ENCODE data around the gene SLC2A4. TPM values are rescaled to one million over a fixed set of nuclear protein-coding genes. Genes with fewer than 3 reads are reported as not detected.
A peak's percentile ranks its signal among the peaks of the same experiment; 100 is the strongest.
"Not testable (repeated sequence)": the region's sequence is repeated elsewhere in the genome, so short reads cannot be mapped to it uniquely, and the experiment has no call there.

Gene SLC2A4
- total RNA-seq, 1 donor from 2014 or later, result 34.4 TPM

GRCh38 chr17:7329374-7329996, 48.0 kb downstream of the SLC2A4 start:
- peaks cover 19 to 24% (median 20%) of the 10 kb centered on the region in 3 donors for H3K36me3 ChIP-seq (ENCODE audit: control insufficient read depth in 3 of 3, insufficient read depth in 3 of 3, low read length in 3 of 3)
- H3K9me3 ChIP-seq (ENCODE audit: control insufficient read depth in 3 of 3, low read length in 3 of 3), result no peaks in the 10 kb centered on the region
- H3K4me3 ChIP-seq (ENCODE audit: low read length in 3 of 3), result peak overlapping the region; percentile 97 to 100 (median 99)
- peaks cover 0 to 16% (median 1%) of the 10 kb centered on the region in 3 donors for H3K27me3 ChIP-seq (ENCODE audit: control insufficient read depth in 3 of 3, insufficient read depth in 3 of 3, low read length in 3 of 3)
- H3K9ac ChIP-seq (ENCODE audit: low read depth in 1 of 3, low read length in 3 of 3), result peak overlapping the region; percentile 78 to 91 (median 83)
- H3K27ac ChIP-seq (ENCODE audit: low read depth, low read length), result peak overlapping the region; percentile 88
- peaks cover 25 to 29% (median 27%) of the 10 kb centered on the region in 3 donors for H3K4me1 ChIP-seq (ENCODE audit: control insufficient read depth in 3 of 3, insufficient read depth in 3 of 3, low read length in 3 of 3)

DNA sequence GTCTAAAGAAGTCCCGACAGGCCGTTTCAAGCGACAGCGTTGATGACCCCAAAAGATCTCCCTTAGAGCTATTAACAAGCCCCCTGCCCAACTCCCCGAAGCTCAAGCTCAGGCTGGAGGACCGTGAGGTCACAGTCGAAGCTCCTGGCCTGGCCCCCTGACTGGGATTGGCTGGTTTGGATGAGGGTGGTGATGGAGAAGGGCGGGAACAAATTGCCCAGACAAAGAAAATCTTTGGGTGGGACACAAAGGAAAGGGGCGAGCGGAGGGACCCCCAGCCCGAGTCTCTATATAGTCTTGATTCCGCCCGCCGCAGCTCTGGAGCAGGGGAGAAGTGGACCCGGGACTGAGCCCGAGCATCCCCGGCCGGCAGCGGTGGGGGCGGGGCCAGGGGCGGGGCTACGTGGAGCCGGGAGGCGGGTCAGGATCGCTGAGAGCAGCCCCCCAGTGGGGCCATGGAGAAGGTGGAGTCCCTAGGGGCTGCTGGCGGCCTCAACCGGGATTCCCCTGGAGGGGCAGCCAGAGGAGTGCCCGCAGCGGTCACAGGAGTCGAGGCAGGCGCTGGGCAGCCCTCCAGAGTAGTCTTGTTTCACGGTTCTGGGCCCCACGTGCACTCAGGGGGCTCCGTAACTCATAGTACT, 48.6 kb downstream of the SLC2A4 start:
- H3K27ac ChIP-seq (ENCODE audit: low read depth, low read length), result peak overlapping the region; percentile 88
- H3K36me3 ChIP-seq (ENCODE audit: control insufficient read depth in 3 of 3, insufficient read depth in 3 of 3, low read length in 3 of 3), result peaks cover 13 to 19% (median 15%) of the 10 kb centered on the region in 3 donors
- peaks cover 5 to 22% (median 5%) of the 10 kb centered on the region in 3 donors for H3K27me3 ChIP-seq (ENCODE audit: control insufficient read depth in 3 of 3, insufficient read depth in 3 of 3, low read length in 3 of 3)
- H3K4me3 ChIP-seq (ENCODE audit: low read length in 3 of 3), result peak overlapping the region; percentile 97 to 100 (median 99)
- H3K9me3 ChIP-seq (ENCODE audit: control insufficient read depth in 3 of 3, low read length in 3 of 3), result no peaks in the 10 kb centered on the region
- H3K9ac ChIP-seq (ENCODE audit: low read depth in 1 of 3, low read length in 3 of 3), result peak overlapping the region; percentile 78 to 91 (median 83)
- peaks cover 25 to 29% (median 27%) of the 10 kb centered on the region in 3 donors for H3K4me1 ChIP-seq (ENCODE audit: control insufficient read depth in 3 of 3, insufficient read depth in 3 of 3, low read length in 3 of 3)

DNA sequence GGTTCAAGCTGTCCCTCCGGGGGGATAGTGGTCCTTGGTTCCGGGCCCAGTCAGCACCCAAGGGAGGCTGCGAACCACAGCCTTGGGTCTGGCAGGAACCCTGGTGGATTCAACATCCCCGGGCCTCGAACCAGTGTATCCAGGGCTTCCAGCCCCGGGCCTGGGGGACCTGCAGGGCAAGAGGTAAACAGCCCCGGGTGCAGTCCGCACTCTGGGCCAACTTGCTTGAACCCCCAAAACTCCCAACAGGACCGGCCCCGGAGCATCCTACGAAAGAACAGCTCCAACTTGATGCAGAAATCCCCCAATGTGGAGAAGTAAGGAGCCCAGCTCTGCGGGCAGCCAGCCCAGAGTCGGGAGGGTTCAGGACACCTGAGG, 49.1 kb downstream of the SLC2A4 start:
- Histone ChIP-seq H3K4me3 (ENCODE audit: low read length in 3 of 3) (peak overlapping the region; percentile 58 to 100 (median 97)), H3K27me3 (ENCODE audit: control insufficient read depth in 3 of 3, insufficient read depth in 3 of 3, low read length in 3 of 3) (peaks cover 9 to 27% (median 10%) of the 10 kb centered on the region in 3 donors), H3K9ac (ENCODE audit: low read depth in 1 of 3, low read length in 3 of 3) (peak overlapping the region in 2 of 3 donors; percentile 53 to 60), H3K4me1 (ENCODE audit: control insufficient read depth in 3 of 3, insufficient read depth in 3 of 3, low read length in 3 of 3) (peaks cover 25 to 29% (median 27%) of the 10 kb centered on the region in 3 donors), H3K36me3 (ENCODE audit: control insufficient read depth in 3 of 3, insufficient read depth in 3 of 3, low read length in 3 of 3) (peaks cover 10 to 15% (median 12%) of the 10 kb centered on the region in 3 donors), H3K27ac (ENCODE audit: low read depth, low read length) (peak overlapping the region; percentile 88), H3K9me3 (ENCODE audit: control insufficient read depth in 3 of 3, low read length in 3 of 3) (no peaks in the 10 kb centered on the region)

DNA sequence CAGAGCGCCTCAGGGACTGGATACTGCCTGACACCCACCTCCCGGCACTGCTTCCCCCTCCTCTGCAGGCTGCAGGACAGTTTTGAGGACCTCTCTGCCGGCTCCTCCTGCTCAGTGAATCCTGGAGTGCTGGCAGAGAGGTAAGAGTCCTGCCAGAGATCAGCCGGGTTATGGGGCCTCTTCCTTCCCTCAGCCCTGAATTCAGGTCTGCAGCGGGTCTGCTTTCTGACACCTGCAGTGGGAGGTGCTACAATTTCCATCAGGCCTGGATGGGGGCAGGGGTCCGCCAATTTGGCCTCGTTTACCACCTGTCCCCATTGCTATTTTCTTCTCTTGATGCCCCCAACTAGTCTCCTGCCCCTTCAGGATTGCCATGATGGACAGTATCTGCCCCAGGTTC, 50.6 kb downstream of the SLC2A4 start:
- Histone ChIP-seq H3K36me3 (ENCODE audit: control insufficient read depth in 3 of 3, insufficient read depth in 3 of 3, low read length in 3 of 3) (peaks cover 0 to 1% (median 0%) of the 10 kb centered on the region in 3 donors), H3K9ac (ENCODE audit: low read depth in 1 of 3, low read length in 3 of 3) (no peak overlapping the region), H3K4me1 (ENCODE audit: control insufficient read depth in 3 of 3, insufficient read depth in 3 of 3, low read length in 3 of 3) (peaks cover 25 to 29% (median 25%) of the 10 kb centered on the region in 3 donors), H3K4me3 (ENCODE audit: low read length in 3 of 3) (no peak overlapping the region), H3K27ac (ENCODE audit: low read depth, low read length) (no peak overlapping the region), H3K9me3 (ENCODE audit: control insufficient read depth in 3 of 3, low read length in 3 of 3) (no peaks in the 10 kb centered on the region), H3K27me3 (ENCODE audit: control insufficient read depth in 3 of 3, insufficient read depth in 3 of 3, low read length in 3 of 3) (peaks cover 21 to 42% (median 21%) of the 10 kb centered on the region in 3 donors)

- Histone ChIP-seq H3K27me3 (ENCODE audit: control insufficient read depth in 3 of 3, insufficient read depth in 3 of 3, low read length in 3 of 3) (peaks cover 24 to 44% (median 26%) of the 10 kb centered on the region in 3 donors), H3K4me1 (ENCODE audit: control insufficient read depth in 3 of 3, insufficient read depth in 3 of 3, low read length in 3 of 3) (peaks cover 22 to 25% (median 23%) of the 10 kb centered on the region in 3 donors)
- H3K9ac ChIP-seq (ENCODE audit: low read depth in 1 of 3, low read length in 3 of 3); H3K9me3 ChIP-seq (ENCODE audit: control insufficient read depth in 3 of 3, low read length in 3 of 3); H3K27ac ChIP-seq (ENCODE audit: low read depth, low read length); H3K36me3 ChIP-seq (ENCODE audit: control insufficient read depth in 3 of 3, insufficient read depth in 3 of 3, low read length in 3 of 3); H3K4me3 ChIP-seq (ENCODE audit: low read length in 3 of 3): not testable (repeated sequence)
Observed at GRCh38 chr17:7332600-7333069, 51.1 kb downstream of the SLC2A4 start.

DNA sequence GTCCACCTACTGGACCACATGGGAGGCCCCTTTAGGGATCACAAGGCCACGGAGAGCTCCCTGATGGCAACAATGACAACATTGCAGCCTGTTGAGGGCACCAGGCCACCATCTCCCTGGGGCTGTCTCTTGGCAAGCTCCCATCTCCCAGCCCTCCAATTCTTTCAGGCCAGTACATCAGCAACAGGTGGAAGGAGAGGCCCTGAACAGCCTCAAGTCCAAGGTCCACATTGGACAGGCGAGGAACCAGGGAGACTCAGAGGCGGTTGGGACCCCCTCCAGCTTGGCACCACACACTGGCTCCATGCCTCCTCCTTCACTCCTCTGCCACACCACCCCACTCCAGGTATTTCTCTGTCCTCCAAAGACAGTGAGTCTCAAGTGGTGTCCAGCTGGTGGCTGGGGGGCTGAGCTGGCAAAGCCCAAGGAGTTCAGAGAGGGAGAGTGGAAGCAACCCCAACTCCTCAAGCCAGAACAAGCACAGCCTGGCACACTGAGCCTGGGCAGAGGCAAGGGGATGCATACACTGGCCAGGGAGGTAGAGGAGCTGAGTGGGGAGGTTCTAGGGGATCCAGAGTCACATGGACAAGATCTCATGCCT, 53.5 kb downstream of the SLC2A4 start:
- H3K27ac ChIP-seq (ENCODE audit: low read depth, low read length), result no peak overlapping the region
- H3K4me1 ChIP-seq (ENCODE audit: control insufficient read depth in 3 of 3, insufficient read depth in 3 of 3, low read length in 3 of 3), result peaks cover 5 to 7% (median 6%) of the 10 kb centered on the region in 3 donors
- peaks cover 26 to 44% (median 33%) of the 10 kb centered on the region in 3 donors for H3K27me3 ChIP-seq (ENCODE audit: control insufficient read depth in 3 of 3, insufficient read depth in 3 of 3, low read length in 3 of 3)
- H3K36me3 ChIP-seq (ENCODE audit: control insufficient read depth in 3 of 3, insufficient read depth in 3 of 3, low read length in 3 of 3), result no peaks in the 10 kb centered on the region
- no peak overlapping the region for H3K4me3 ChIP-seq (ENCODE audit: low read length in 3 of 3)
- no peak overlapping the region for H3K9ac ChIP-seq (ENCODE audit: low read depth in 1 of 3, low read length in 3 of 3)
- no peaks in the 10 kb centered on the region for H3K9me3 ChIP-seq (ENCODE audit: control insufficient read depth in 3 of 3, low read length in 3 of 3)

GRCh38 chr17:7335765-7336164, 54.2 kb downstream of the SLC2A4 start:
- not testable (repeated sequence) for H3K9ac ChIP-seq (ENCODE audit: low read depth in 1 of 3, low read length in 3 of 3); H3K36me3 ChIP-seq (ENCODE audit: control insufficient read depth in 3 of 3, insufficient read depth in 3 of 3, low read length in 3 of 3); H3K9me3 ChIP-seq (ENCODE audit: control insufficient read depth in 3 of 3, low read length in 3 of 3); H3K4me3 ChIP-seq (ENCODE audit: low read length in 3 of 3); H3K4me1 ChIP-seq (ENCODE audit: control insufficient read depth in 3 of 3, insufficient read depth in 3 of 3, low read length in 3 of 3); H3K27ac ChIP-seq (ENCODE audit: low read depth, low read length)
- H3K27me3 ChIP-seq (ENCODE audit: control insufficient read depth in 3 of 3, insufficient read depth in 3 of 3, low read length in 3 of 3), result peaks cover 26 to 47% (median 38%) of the 10 kb centered on the region in 3 donors

DNA sequence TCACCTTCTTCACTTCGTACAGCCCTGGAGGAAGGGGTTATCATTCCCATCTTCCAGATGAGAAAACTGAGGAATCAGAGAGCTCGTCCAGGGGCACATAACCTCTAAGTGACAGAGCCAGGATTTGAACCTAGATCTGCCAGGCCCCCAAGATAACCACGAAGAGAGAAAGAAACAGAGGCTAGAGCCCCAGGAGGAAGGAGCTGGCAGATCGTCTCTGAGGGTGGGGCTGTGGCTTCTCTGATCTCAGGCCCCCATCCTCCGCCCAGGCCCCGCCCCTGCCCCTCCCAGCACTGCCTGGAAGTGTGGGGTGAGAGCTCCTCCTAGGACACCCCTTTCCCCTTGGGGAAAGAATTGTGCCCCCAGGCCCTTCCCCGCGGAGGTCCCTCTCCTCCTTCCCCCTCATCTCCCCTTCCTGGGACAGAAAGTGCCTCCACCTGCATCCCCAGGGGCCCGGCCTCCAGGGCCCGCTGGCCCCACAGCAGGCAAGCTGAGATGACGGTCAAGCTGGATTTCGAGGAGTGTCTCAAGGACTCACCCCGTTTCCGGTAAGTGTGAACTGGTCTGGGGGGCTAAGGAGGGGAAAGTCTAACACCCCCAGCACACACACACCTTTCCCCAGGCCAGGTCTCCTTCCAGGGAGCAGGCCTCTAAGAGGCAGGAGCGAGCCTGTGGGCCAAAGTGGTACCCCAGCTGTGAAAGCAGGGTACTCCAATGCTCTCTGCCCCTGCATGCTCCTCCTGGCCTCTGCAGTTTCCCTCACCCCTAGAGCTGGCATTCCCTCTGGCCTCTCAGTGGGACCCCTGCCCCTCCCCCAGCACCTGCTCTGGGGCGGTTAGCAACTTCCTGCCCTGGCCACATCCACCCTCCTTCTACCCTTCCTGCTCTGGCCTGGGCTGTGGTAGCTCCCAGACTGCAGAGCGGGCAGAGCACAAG, 55.0 kb downstream of the SLC2A4 start, which contains the start of gene ACAP1:
TSS of gene ACAP1 (plus strand) at position 290 of the 936 bp plus-strand sequence. CDS start at position 496, 206 bp downstream.
- Histone ChIP-seq H3K4me1 (ENCODE audit: control insufficient read depth in 3 of 3, insufficient read depth in 3 of 3, low read length in 3 of 3) (no peaks in the 10 kb centered on the region), H3K9ac (ENCODE audit: low read depth in 1 of 3, low read length in 3 of 3) (peak within 1 kb of the TSS in 2 of 3 donors; percentile 1 to 23), H3K36me3 (ENCODE audit: control insufficient read depth in 3 of 3, insufficient read depth in 3 of 3, low read length in 3 of 3) (no peaks in the 10 kb centered on the region), H3K4me3 (ENCODE audit: low read length in 3 of 3) (peak within 1 kb of the TSS in 1 of 3 donors; percentile 20), H3K27ac (ENCODE audit: low read depth, low read length) (no peak within 1 kb of the TSS), H3K9me3 (ENCODE audit: control insufficient read depth in 3 of 3, low read length in 3 of 3) (no peaks in the 10 kb centered on the region), H3K27me3 (ENCODE audit: control insufficient read depth in 3 of 3, insufficient read depth in 3 of 3, low read length in 3 of 3) (peaks cover 28 to 49% (median 43%) of the 10 kb centered on the region in 3 donors)

DNA sequence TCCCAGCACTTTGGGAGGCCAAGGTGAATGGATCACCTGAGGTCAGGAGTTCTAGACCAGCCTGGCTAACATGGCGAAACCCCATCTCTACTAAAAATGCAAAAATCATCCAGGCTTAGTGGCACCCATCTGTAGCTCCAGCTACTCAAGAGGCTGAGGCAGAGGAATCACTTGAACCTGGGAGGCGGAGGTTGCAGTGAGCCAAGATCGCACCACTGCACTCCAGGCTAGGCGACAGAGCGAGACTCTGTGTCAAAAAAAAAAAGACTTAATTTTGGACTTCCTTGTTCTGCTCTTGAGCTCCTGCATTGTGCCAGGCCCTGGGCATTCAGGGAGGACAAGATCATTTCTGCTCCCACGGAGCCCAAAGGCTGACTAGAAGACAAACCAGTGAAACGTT, 56.1 kb downstream of the SLC2A4 start:
- not testable (repeated sequence) for H3K36me3 ChIP-seq (ENCODE audit: control insufficient read depth in 3 of 3, insufficient read depth in 3 of 3, low read length in 3 of 3); H3K4me3 ChIP-seq (ENCODE audit: low read length in 3 of 3); H3K9me3 ChIP-seq (ENCODE audit: control insufficient read depth in 3 of 3, low read length in 3 of 3); H3K27ac ChIP-seq (ENCODE audit: low read depth, low read length); H3K4me1 ChIP-seq (ENCODE audit: control insufficient read depth in 3 of 3, insufficient read depth in 3 of 3, low read length in 3 of 3); H3K9ac ChIP-seq (ENCODE audit: low read depth in 1 of 3, low read length in 3 of 3)
- peaks cover 34 to 51% (median 50%) of the 10 kb centered on the region in 3 donors for H3K27me3 ChIP-seq (ENCODE audit: control insufficient read depth in 3 of 3, insufficient read depth in 3 of 3, low read length in 3 of 3)

Measured in skeletal muscle tissue (tissue), 4 donors.